IPS-18a (cell line): ENCODE results near the gene HSPA1L.

ENCODE experiments used
- H3K27ac ChIP-seq: one replicate; pipeline ENCODE4 v1.5.1; 2013; ENCODE audit warnings: low read length
- H3K27me3 ChIP-seq: one replicate; pipeline ENCODE4 v1.6.1; 2013; ENCODE audit warnings: mild to moderate bottlenecking, low read length; ENCODE audit not compliant: control insufficient read depth, insufficient read depth
- H3K36me3 ChIP-seq: one replicate; pipeline ENCODE4 v1.6.1; 2013; ENCODE audit warnings: low read depth, low read length; ENCODE audit not compliant: control insufficient read depth
- H3K4me1 ChIP-seq: one replicate; pipeline ENCODE4 v1.6.1; 2013; ENCODE audit warnings: low read depth, low read length; ENCODE audit not compliant: control insufficient read depth
- H3K4me3 ChIP-seq: one replicate; pipeline ENCODE4 v1.5.1; 2013; ENCODE audit warnings: low read length
- H3K9ac ChIP-seq: one replicate; pipeline ENCODE4 v1.6.1; 2013; ENCODE audit warnings: mild to moderate bottlenecking, low read length, moderate library complexity
- H3K9me3 ChIP-seq: one replicate; pipeline ENCODE4 v1.6.1; 2013; ENCODE audit warnings: low read depth, low read length; ENCODE audit not compliant: control insufficient read depth

The HSPA1L gene

DNA sequence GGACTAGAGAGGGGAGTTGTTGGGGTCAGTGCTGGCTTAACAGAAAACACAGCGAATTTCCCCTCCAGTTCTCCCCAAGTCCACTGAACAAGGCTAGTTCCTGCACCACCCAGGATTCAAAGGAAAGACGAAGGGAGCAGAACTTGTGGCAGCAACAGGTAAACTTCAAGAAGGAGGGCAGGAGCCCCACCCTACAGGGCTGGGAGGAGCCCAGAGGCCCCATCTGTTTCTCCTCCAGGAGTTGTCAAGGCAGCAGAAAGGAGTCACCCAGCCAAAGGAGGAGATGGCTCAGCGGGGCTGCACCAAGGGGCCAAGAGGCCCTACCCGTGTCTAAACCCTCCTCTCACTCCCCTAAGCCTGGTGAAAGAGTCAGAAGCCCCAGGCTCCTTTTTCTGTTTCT, 50.9 kb downstream of the HSPA1L start:
- H3K9me3 ChIP-seq = no peaks in the 10 kb centered on the region
- H3K4me1 ChIP-seq = peaks cover 7% of the 10 kb centered on the region
- H3K27ac ChIP-seq = no peak overlapping the region
- H3K27me3 ChIP-seq = no peaks in the 10 kb centered on the region
- no peak overlapping the region for H3K4me3 ChIP-seq
- peaks cover 3% of the 10 kb centered on the region for H3K36me3 ChIP-seq
- no peak overlapping the region for H3K9ac ChIP-seq

DNA sequence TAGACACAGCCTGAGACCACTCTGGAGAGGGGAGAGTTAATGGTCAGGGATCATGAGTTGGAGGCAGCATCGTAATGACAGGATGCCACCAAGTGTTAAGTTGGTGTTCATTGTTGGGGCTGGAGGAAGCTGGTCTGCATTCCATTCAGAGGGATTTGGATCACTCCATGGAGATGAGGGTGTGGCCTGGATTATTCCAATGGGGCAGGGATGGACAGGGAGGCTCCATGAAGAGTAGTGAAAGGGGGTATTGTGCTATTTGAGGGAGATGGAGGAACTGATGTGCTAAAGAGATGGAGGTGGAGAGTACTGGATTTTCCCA, 51.5 kb downstream of the HSPA1L start:
- no peak overlapping the region for H3K9ac ChIP-seq
- no peaks in the 10 kb centered on the region for H3K27me3 ChIP-seq
- no peaks in the 10 kb centered on the region for H3K9me3 ChIP-seq
- H3K36me3 ChIP-seq = peaks cover 3% of the 10 kb centered on the region
- no peak overlapping the region for H3K27ac ChIP-seq
- H3K4me1 ChIP-seq = peaks cover 7% of the 10 kb centered on the region
- no peak overlapping the region for H3K4me3 ChIP-seq

DNA sequence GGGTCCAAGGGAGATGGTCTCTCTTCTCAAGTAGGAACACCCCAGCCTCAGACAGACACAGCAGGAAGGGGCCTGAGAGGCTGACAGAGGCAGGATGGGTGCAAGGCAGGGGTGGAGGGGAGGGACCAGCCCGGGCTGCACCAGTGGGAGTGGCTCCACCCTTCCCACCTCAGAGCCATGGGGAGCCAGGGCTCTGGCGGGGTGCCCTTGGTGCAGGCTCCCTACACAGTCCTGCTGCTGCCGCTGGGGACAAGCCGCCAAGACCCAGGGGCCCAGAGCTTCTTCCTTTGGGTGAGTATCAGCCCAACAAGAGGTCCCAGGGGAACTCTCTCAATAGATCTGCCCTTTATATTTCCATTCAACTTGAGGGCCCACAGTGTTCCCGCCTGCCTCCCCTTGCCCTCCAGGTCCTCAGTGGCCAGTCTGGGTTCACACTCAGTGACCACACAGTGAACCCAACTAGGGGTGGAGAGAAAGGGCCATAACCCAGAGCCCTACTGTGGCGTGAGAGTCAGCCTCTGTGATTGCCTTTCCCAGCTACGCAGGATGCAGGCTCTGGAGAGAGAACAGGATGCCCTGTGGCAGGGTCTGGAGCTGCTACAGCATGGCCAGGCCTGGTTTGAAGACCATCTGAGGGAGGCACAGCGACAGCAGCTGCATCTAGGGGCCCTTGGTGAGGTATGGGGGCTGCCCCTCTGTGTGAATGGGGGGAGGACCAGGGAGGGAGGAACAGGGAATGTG, 52.0 kb downstream of the HSPA1L start:
- Histone ChIP-seq H3K4me3 (no peak overlapping the region), H3K9me3 (no peaks in the 10 kb centered on the region), H3K4me1 (peaks cover 7% of the 10 kb centered on the region), H3K9ac (no peak overlapping the region), H3K27ac (no peak overlapping the region), H3K27me3 (no peaks in the 10 kb centered on the region), H3K36me3 (peaks cover 3% of the 10 kb centered on the region)

DNA sequence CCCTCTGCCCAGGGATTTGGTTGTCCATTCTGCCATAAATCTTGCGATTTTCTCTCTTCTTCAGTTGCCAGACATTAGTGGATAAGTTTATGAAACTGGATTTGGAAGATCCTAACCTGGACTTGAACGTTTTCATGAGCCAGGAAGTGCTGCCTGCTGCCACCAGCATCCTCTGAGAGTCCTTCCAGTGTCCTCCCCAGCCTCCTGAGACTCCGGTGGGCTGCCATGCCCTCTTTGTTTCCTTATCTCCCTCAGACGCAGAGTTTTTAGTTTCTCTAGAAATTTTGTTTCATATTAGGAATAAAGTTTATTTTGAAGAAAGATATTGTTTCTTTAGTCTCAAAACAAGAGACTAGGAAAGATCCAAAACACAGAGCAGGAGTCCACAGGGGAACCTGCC, 52.7 kb downstream of the HSPA1L start, which contains the start of gene SAPCD1:
Gene SAPCD1 (plus strand): TSS at position 301 of the 400 bp plus-strand sequence. CDS start 399 bp downstream, outside the sequence.
- peaks cover 7% of the 10 kb centered on the region for H3K4me1 ChIP-seq
- H3K9me3 ChIP-seq = no peaks in the 10 kb centered on the region
- no peak within 1 kb of the TSS for H3K4me3 ChIP-seq
- H3K27me3 ChIP-seq = no peaks in the 10 kb centered on the region
- H3K9ac ChIP-seq = no peak within 1 kb of the TSS
- H3K36me3 ChIP-seq = peaks cover 3% of the 10 kb centered on the region
- no peak within 1 kb of the TSS for H3K27ac ChIP-seq

DNA sequence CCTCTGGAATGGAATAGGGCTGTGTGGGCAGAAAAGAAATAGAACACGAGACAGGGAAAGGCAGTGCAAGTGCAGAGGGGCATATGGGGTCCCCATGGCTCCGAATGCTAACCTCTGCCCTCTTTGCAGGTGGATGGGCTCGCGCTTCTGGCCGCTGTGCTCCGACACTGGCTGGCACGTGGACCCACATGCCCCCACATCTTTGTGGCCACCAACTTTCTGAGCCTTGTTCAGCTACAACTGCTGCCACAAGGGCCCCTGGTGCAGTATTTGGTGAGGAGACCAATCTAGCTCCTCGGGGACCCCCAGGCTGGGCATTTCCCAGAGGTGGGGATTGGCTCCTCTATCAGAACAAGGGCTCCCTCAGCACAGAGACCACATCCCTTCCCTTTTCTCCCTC, 53.7 kb downstream of the HSPA1L start:
- peaks cover 3% of the 10 kb centered on the region for H3K36me3 ChIP-seq
- H3K4me1 ChIP-seq = peaks cover 7% of the 10 kb centered on the region
- H3K27ac ChIP-seq = no peak overlapping the region
- no peaks in the 10 kb centered on the region for H3K27me3 ChIP-seq
- no peak overlapping the region for H3K9ac ChIP-seq
- H3K4me3 ChIP-seq = no peak overlapping the region
- H3K9me3 ChIP-seq = no peaks in the 10 kb centered on the region

DNA sequence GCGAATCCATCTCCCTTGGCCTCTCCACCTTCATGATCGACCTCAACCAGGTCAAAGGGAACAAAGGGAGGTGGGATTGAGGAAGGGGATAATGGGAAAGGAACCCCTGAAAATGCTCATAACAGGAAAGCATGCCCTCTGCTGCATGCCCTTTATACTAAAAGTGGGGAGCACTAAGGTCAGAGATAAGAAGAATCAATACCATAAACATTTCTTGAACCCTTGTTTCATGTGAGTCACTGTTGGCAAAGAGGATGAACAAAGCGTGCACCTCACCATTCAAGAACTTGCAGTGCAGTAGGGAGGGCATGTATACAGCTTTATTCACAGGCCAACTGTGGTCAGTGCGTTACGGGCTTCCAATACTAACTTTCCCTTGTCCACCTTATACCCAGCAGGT, 54.3 kb downstream of the HSPA1L start:
- Histone ChIP-seq H3K36me3 (peaks cover 3% of the 10 kb centered on the region), H3K4me1 (peaks cover 7% of the 10 kb centered on the region), H3K9ac (no peak overlapping the region), H3K27ac (no peak overlapping the region), H3K27me3 (no peaks in the 10 kb centered on the region), H3K9me3 (no peaks in the 10 kb centered on the region), H3K4me3 (no peak overlapping the region)
